ENCODE results near the gene TDRD6.

DNA sequence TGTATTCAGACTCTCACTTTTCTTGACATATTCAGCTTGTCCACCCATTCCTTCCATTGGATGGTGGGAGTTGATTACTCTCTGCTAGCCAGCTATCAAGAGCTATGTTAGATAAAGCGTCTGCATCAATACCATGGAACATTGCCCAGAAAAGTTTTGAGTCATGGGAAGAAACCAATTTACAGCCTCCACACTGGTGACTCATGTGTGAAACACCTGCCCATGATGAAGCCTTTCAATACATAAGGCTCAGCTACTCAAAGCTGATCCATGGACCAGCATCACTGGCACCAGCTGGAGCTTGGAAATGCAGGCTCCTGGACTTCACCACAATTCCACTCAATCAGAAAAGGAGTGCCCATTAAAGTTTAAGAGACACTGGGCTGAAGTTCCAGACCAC lies 31.4 kb downstream of the TDRD6 start:
- TF ChIP-seq POLR2A (IDR thresholded peaks at IDR 0.05) (no peak), CTCF (IDR thresholded peaks at IDR 0.05) (no peak)

Measured in thyroid gland (tissue), 4 donors.